ENCODE data around the gene EPN2. TPM values are rescaled to one million over a fixed set of nuclear protein-coding genes. Genes with fewer than 3 reads are reported as not detected.

The EPN2 gene
- polyA plus RNA-seq, 1 donor from 2014 or later = 37.8 TPM

GRCh38 chr17:19382531-19383444, 145.6 kb downstream of the EPN2 start:
- Histone ChIP-seq H3K9me2 (ENCODE audit: insufficient read depth, low read length) (no peaks in the 10 kb centered on the region), H3F3A (ENCODE audit: insufficient read depth, low read length, poor library complexity, severe bottlenecking) (no peaks in the 10 kb centered on the region), H3K36me3 (ENCODE audit: insufficient read depth, low read length) (peaks cover 5% of the 10 kb centered on the region), H4K20me1 (ENCODE audit: insufficient read depth) (no peaks in the 10 kb centered on the region), H3K4me3 (ENCODE audit: low read length) (no peak overlapping the region), H3K9me3 (ENCODE audit: low read length) (no peaks in the 10 kb centered on the region), H3K4me2 (ENCODE audit: low read length) (no peak overlapping the region), H3K9ac (ENCODE audit: low read length) (no peak overlapping the region), H2AFZ (ENCODE audit: low read depth, low read length) (no peak overlapping the region), H3K27ac (ENCODE audit: low read length) (no peak overlapping the region), H3K79me2 (replicated peaks; ENCODE audit: insufficient read depth, low read length) (peaks cover 9% of the 10 kb centered on the region), H3K27me3 (ENCODE audit: insufficient read depth, low read depth, low read length) (no peaks in the 10 kb centered on the region)
- TF ChIP-seq TAF1 (IDR thresholded peaks at IDR 0.05; ENCODE audit: low read depth) (no peak), POLR2AphosphoS5 (IDR thresholded peaks at IDR 0.05) (no peak), RAD21 (conservative IDR thresholded peaks at IDR 0.05) (no peak), EZH2 (IDR thresholded peaks at IDR 0.05; ENCODE audit: borderline replicate concordance, insufficient read depth, low read length, poor library complexity, severe bottlenecking) (no peak), EP300 (conservative IDR thresholded peaks at IDR 0.05; ENCODE audit: poor library complexity, severe bottlenecking) (no peak), SMC3 (conservative IDR thresholded peaks at IDR 0.05; ENCODE audit: poor library complexity) (no peak)
- TF ChIP-seq, protein P1, sequence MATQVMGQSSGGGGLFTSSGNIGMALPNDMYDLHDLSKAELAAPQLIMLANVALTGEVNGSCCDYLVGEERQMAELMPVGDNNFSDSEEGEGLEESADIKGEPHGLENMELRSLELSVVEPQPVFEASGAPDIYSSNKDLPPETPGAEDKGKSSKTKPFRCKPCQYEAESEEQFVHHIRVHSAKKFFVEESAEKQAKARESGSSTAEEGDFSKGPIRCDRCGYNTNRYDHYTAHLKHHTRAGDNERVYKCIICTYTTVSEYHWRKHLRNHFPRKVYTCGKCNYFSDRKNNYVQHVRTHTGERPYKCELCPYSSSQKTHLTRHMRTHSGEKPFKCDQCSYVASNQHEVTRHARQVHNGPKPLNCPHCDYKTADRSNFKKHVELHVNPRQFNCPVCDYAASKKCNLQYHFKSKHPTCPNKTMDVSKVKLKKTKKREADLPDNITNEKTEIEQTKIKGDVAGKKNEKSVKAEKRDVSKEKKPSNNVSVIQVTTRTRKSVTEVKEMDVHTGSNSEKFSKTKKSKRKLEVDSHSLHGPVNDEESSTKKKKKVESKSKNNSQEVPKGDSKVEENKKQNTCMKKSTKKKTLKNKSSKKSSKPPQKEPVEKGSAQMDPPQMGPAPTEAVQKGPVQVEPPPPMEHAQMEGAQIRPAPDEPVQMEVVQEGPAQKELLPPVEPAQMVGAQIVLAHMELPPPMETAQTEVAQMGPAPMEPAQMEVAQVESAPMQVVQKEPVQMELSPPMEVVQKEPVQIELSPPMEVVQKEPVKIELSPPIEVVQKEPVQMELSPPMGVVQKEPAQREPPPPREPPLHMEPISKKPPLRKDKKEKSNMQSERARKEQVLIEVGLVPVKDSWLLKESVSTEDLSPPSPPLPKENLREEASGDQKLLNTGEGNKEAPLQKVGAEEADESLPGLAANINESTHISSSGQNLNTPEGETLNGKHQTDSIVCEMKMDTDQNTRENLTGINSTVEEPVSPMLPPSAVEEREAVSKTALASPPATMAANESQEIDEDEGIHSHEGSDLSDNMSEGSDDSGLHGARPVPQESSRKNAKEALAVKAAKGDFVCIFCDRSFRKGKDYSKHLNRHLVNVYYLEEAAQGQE (IDR thresholded peaks at IDR 0.05; ENCODE audit: borderline replicate concordance) = no peak
- TF ChIP-seq, protein P2, sequence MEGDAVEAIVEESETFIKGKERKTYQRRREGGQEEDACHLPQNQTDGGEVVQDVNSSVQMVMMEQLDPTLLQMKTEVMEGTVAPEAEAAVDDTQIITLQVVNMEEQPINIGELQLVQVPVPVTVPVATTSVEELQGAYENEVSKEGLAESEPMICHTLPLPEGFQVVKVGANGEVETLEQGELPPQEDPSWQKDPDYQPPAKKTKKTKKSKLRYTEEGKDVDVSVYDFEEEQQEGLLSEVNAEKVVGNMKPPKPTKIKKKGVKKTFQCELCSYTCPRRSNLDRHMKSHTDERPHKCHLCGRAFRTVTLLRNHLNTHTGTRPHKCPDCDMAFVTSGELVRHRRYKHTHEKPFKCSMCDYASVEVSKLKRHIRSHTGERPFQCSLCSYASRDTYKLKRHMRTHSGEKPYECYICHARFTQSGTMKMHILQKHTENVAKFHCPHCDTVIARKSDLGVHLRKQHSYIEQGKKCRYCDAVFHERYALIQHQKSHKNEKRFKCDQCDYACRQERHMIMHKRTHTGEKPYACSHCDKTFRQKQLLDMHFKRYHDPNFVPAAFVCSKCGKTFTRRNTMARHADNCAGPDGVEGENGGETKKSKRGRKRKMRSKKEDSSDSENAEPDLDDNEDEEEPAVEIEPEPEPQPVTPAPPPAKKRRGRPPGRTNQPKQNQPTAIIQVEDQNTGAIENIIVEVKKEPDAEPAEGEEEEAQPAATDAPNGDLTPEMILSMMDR (IDR thresholded peaks at IDR 0.05; ENCODE audit: poor library complexity, severe bottlenecking) = no peak

- Histone ChIP-seq H2AFZ (ENCODE audit: low read depth, low read length) (no peak overlapping the region), H3K79me2 (replicated peaks; ENCODE audit: insufficient read depth, low read length) (peaks cover 9% of the 10 kb centered on the region), H4K20me1 (ENCODE audit: insufficient read depth) (no peaks in the 10 kb centered on the region), H3K36me3 (ENCODE audit: insufficient read depth, low read length) (peaks cover 5% of the 10 kb centered on the region), H3K9ac (ENCODE audit: low read length) (no peak overlapping the region), H3K9me2 (ENCODE audit: insufficient read depth, low read length) (no peaks in the 10 kb centered on the region), H3K27ac (ENCODE audit: low read length) (no peak overlapping the region), H3F3A (ENCODE audit: insufficient read depth, low read length, poor library complexity, severe bottlenecking) (no peaks in the 10 kb centered on the region), H3K4me2 (ENCODE audit: low read length) (no peak overlapping the region), H3K4me3 (ENCODE audit: low read length) (no peak overlapping the region), H3K9me3 (ENCODE audit: low read length) (no peaks in the 10 kb centered on the region), H3K27me3 (ENCODE audit: insufficient read depth, low read depth, low read length) (no peaks in the 10 kb centered on the region)
- TF ChIP-seq EP300 (conservative IDR thresholded peaks at IDR 0.05; ENCODE audit: poor library complexity, severe bottlenecking) = no peak
These were observed 146.7 kb downstream of the EPN2 start for GRCh38 chr17:19383681-19384470.
